SK-N-SH treated with all-trans-retinoic acid at 6 μM for 48 hours (cell line): ENCODE measurements around the gene KCND2.

Experiments
- ATAC-seq: fragments of 200-7000 bp; cut with Tn5 transposase; 3 replicates; pipeline ENCODE4 v1.9.1; 2020; ENCODE audit warnings: mild to moderate bottlenecking, moderate library complexity
- ARNTL ChIP-seq: fragments of 450-650 bp; formaldehyde crosslinking; IDR thresholded peaks from 2 replicates; pipeline ENCODE4 v1.5.0; 2020; ENCODE audit warnings: low read depth, mild to moderate bottlenecking, moderate library complexity, borderline replicate concordance
- BACH2 ChIP-seq: fragments of 250-450 bp; sonication (Bioruptor Pico); IDR thresholded peaks from 2 replicates; pipeline ENCODE4 v1.9.0; 2021; ENCODE audit warnings: mild to moderate bottlenecking, borderline replicate concordance
- ESRRG ChIP-seq: fragments of 250-450 bp; sonication (Bioruptor Pico); IDR thresholded peaks from 2 replicates; pipeline ENCODE4 v1.6.1; 2021; ENCODE audit warnings: mild to moderate bottlenecking
- GLIS3 ChIP-seq: fragments of 250-450 bp; sonication (Bioruptor Pico); IDR thresholded peaks from 2 replicates; pipeline ENCODE4 v1.5.0; 2020; ENCODE audit warnings: mild to moderate bottlenecking, moderate library complexity
- ISL1 ChIP-seq: fragments of 250-450 bp; sonication (Bioruptor Pico); IDR thresholded peaks from 2 replicates; pipeline ENCODE4 v2.1.2; 2022; ENCODE audit warnings: mild to moderate bottlenecking, moderate library complexity
- PPARA ChIP-seq: fragments of 250-450 bp; sonication (Bioruptor Pico); IDR thresholded peaks from 2 replicates; pipeline ENCODE4 v1.5.0; 2020; ENCODE audit warnings: mild to moderate bottlenecking, borderline replicate concordance
- RARB ChIP-seq: fragments of 250-450 bp; sonication (Bioruptor Pico); IDR thresholded peaks from 2 replicates; pipeline ENCODE4 v1.8.0; 2021; ENCODE audit warnings: mild to moderate bottlenecking, moderate library complexity
- SNAI2 ChIP-seq: fragments of 250-450 bp; sonication (Bioruptor Pico); IDR thresholded peaks from 2 replicates; pipeline ENCODE4 v1.5.0; 2020; ENCODE audit warnings: mild to moderate bottlenecking, moderate library complexity
- TCF4 ChIP-seq: fragments of 250-450 bp; sonication (Bioruptor Pico); IDR thresholded peaks from 2 replicates; pipeline ENCODE4 v1.8.0; 2021; ENCODE audit warnings: mild to moderate bottlenecking, moderate library complexity, borderline replicate concordance
- TOX ChIP-seq: fragments of 250-450 bp; sonication (Bioruptor Pico); IDR thresholded peaks from 2 replicates; pipeline ENCODE4 v1.8.0; 2021; ENCODE audit warnings: mild to moderate bottlenecking, moderate library complexity, borderline replicate concordance
- ZC3H10 ChIP-seq: fragments of 250-450 bp; sonication (Bioruptor Pico); IDR thresholded peaks from 2 replicates; pipeline ENCODE4 v1.5.1; 2021; ENCODE audit warnings: mild to moderate bottlenecking, moderate library complexity
- ZFP30 ChIP-seq: fragments of 450-650 bp; formaldehyde crosslinking; IDR thresholded peaks from 2 replicates; pipeline ENCODE4 v1.5.0; 2022; ENCODE audit warnings: mild to moderate bottlenecking, moderate library complexity
- ZNF565 ChIP-seq: fragments of 450-650 bp; formaldehyde crosslinking; conservative IDR thresholded peaks from 2 replicates; pipeline ENCODE4 v1.5.0; 2020; ENCODE audit warnings: low read depth, mild to moderate bottlenecking, moderate library complexity
- ZNF8 ChIP-seq: fragments of 450-650 bp; formaldehyde crosslinking; IDR thresholded peaks from 2 replicates; pipeline ENCODE4 v1.5.0; 2020; ENCODE audit warnings: mild to moderate bottlenecking, moderate library complexity
- TF ChIP-seq, protein P1 (sequence below): fragments of 250-450 bp; sonication (Bioruptor Pico); IDR thresholded peaks from 2 replicates; pipeline ENCODE4 v1.5.1; 2021; ENCODE audit warnings: mild to moderate bottlenecking, moderate library complexity
- TF ChIP-seq, protein P2 (sequence below): fragments of 250-450 bp; sonication (Bioruptor Pico); IDR thresholded peaks from 2 replicates; pipeline ENCODE4 v1.8.0; 2020; ENCODE audit warnings: mild to moderate bottlenecking, moderate library complexity, borderline replicate concordance
- TF ChIP-seq, protein P3 (sequence below): fragments of 250-450 bp; sonication (Bioruptor Pico); IDR thresholded peaks from 2 replicates; pipeline ENCODE4 v1.5.1; 2020; ENCODE audit warnings: low read depth, mild to moderate bottlenecking, moderate library complexity
- TF ChIP-seq, protein P4 (sequence below): fragments of 250-450 bp; sonication (Bioruptor Pico); IDR thresholded peaks from 2 replicates; pipeline ENCODE4 v1.5.0; 2020; ENCODE audit warnings: mild to moderate bottlenecking, moderate library complexity
- TF ChIP-seq, protein P5 (sequence below): fragments of 250-450 bp; sonication (Bioruptor Pico); IDR thresholded peaks from 2 replicates; pipeline ENCODE4 v1.8.0; 2021; ENCODE audit warnings: low read depth, mild to moderate bottlenecking, moderate library complexity, borderline replicate concordance

The KCND2 gene

GRCh38 chr7:120529736-120530135 is 256.8 kb downstream of the KCND2 start:
- TF ChIP-seq ZNF8 (CRISPR knock-in tag): no peak
- TF ChIP-seq ESRRG (CRISPR knock-in tag): no peak
- no peak for TF ChIP-seq RARB
- TF ChIP-seq BACH2 (CRISPR knock-in tag): no peak
- TF ChIP-seq, protein P1, sequence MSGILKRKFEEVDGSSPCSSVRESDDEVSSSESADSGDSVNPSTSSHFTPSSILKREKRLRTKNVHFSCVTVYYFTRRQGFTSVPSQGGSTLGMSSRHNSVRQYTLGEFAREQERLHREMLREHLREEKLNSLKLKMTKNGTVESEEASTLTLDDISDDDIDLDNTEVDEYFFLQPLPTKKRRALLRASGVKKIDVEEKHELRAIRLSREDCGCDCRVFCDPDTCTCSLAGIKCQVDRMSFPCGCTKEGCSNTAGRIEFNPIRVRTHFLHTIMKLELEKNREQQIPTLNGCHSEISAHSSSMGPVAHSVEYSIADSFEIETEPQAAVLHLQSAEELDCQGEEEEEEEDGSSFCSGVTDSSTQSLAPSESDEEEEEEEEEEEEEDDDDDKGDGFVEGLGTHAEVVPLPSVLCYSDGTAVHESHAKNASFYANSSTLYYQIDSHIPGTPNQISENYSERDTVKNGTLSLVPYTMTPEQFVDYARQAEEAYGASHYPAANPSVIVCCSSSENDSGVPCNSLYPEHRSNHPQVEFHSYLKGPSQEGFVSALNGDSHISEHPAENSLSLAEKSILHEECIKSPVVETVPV: no peak
- TF ChIP-seq PPARA: no peak
- TF ChIP-seq ZNF565 (CRISPR knock-in tag): no peak
- ATAC-seq: no peak

- ATAC-seq: no peak
- TF ChIP-seq GLIS3 (CRISPR knock-in tag) (no peak), ARNTL (no peak), TCF4 (CRISPR knock-in tag) (no peak)
- TF ChIP-seq, protein P1: no peak
- TF ChIP-seq, protein P2, sequence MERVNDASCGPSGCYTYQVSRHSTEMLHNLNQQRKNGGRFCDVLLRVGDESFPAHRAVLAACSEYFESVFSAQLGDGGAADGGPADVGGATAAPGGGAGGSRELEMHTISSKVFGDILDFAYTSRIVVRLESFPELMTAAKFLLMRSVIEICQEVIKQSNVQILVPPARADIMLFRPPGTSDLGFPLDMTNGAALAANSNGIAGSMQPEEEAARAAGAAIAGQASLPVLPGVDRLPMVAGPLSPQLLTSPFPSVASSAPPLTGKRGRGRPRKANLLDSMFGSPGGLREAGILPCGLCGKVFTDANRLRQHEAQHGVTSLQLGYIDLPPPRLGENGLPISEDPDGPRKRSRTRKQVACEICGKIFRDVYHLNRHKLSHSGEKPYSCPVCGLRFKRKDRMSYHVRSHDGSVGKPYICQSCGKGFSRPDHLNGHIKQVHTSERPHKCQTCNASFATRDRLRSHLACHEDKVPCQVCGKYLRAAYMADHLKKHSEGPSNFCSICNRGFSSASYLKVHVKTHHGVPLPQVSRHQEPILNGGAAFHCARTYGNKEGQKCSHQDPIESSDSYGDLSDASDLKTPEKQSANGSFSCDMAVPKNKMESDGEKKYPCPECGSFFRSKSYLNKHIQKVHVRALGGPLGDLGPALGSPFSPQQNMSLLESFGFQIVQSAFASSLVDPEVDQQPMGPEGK (CRISPR knock-in tag): no peak
- TF ChIP-seq, protein P3, sequence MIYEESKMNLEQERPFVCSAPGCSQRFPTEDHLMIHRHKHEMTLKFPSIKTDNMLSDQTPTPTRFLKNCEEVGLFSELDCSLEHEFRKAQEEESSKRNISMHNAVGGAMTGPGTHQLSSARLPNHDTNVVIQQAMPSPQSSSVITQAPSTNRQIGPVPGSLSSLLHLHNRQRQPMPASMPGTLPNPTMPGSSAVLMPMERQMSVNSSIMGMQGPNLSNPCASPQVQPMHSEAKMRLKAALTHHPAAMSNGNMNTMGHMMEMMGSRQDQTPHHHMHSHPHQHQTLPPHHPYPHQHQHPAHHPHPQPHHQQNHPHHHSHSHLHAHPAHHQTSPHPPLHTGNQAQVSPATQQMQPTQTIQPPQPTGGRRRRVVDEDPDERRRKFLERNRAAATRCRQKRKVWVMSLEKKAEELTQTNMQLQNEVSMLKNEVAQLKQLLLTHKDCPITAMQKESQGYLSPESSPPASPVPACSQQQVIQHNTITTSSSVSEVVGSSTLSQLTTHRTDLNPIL (CRISPR knock-in tag): no peak
Measured at GRCh38 chr7:120538335-120538734, 265.4 kb downstream of the KCND2 start.

DNA sequence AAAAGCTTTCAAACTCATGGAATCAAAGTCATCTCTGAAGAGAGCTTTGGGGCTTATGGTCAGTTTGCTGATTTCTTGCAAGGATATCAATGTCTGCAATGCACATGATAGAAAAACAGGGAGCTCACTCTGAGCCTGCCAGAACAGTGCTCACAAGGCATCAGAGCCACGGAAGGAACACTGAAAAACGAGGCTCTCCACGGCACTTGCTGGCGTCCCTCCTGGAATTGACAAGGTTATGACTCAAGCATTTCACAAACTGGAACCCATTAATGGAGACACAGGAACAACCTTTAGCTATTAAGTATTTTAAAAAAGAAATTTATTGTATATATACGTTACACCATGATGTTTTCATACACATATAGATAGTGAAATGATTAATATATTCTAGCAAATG is 266.3 kb downstream of the KCND2 start:
- no peak for TF ChIP-seq SNAI2 (CRISPR knock-in tag)
- TF ChIP-seq ZNF565 (CRISPR knock-in tag): no peak
- TF ChIP-seq, protein P4, sequence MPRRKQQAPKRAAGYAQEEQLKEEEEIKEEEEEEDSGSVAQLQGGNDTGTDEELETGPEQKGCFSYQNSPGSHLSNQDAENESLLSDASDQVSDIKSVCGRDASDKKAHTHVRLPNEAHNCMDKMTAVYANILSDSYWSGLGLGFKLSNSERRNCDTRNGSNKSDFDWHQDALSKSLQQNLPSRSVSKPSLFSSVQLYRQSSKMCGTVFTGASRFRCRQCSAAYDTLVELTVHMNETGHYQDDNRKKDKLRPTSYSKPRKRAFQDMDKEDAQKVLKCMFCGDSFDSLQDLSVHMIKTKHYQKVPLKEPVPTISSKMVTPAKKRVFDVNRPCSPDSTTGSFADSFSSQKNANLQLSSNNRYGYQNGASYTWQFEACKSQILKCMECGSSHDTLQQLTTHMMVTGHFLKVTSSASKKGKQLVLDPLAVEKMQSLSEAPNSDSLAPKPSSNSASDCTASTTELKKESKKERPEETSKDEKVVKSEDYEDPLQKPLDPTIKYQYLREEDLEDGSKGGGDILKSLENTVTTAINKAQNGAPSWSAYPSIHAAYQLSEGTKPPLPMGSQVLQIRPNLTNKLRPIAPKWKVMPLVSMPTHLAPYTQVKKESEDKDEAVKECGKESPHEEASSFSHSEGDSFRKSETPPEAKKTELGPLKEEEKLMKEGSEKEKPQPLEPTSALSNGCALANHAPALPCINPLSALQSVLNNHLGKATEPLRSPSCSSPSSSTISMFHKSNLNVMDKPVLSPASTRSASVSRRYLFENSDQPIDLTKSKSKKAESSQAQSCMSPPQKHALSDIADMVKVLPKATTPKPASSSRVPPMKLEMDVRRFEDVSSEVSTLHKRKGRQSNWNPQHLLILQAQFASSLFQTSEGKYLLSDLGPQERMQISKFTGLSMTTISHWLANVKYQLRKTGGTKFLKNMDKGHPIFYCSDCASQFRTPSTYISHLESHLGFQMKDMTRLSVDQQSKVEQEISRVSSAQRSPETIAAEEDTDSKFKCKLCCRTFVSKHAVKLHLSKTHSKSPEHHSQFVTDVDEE: no peak
- TF ChIP-seq ZC3H10: no peak
- TF ChIP-seq ISL1: no peak
- TF ChIP-seq, protein P3 (CRISPR knock-in tag): no peak
- TF ChIP-seq ZNF8 (CRISPR knock-in tag): no peak
- no peak for TF ChIP-seq ESRRG (CRISPR knock-in tag)
- TF ChIP-seq GLIS3 (CRISPR knock-in tag): no peak
- no peak for TF ChIP-seq TOX (CRISPR knock-in tag)
- ATAC-seq: no peak

DNA sequence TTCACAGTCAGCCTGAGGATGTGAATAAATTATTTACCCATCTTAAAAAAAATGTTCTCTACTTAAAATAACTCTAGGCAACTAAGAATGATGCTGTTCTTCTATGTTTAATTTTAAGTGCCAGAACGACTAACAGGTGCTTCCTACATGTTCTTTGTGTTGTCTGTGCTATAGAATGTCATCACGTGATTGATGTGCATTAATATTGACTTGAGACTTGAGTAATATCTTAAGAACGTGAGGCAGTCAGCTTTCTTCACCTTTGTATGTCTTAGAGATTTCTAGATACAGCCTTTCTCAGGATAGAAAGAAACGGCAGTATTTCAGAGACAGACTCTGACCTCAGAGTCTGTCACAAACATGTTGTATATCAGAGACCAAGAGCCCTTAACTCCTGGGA is 274.6 kb downstream of the KCND2 start:
- ATAC-seq: no peak
- TF ChIP-seq, protein P4: no peak
- TF ChIP-seq, protein P5, sequence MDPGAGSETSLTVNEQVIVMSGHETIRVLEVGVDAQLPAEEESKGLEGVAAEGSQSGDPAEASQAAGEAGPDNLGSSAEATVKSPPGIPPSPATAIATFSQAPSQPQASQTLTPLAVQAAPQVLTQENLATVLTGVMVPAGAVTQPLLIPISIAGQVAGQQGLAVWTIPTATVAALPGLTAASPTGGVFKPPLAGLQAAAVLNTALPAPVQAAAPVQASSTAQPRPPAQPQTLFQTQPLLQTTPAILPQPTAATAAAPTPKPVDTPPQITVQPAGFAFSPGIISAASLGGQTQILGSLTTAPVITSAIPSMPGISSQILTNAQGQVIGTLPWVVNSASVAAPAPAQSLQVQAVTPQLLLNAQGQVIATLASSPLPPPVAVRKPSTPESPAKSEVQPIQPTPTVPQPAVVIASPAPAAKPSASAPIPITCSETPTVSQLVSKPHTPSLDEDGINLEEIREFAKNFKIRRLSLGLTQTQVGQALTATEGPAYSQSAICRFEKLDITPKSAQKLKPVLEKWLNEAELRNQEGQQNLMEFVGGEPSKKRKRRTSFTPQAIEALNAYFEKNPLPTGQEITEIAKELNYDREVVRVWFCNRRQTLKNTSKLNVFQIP (CRISPR knock-in tag): no peak
- TF ChIP-seq, protein P2 (CRISPR knock-in tag): no peak
- TF ChIP-seq ZFP30 (CRISPR knock-in tag) (no peak), SNAI2 (CRISPR knock-in tag) (no peak), ZC3H10 (no peak), GLIS3 (CRISPR knock-in tag) (no peak)
